VCaP (cell line): Measurements from ENCODE around the gene DAPK2.
"Not testable (repeated sequence)": the region's sequence is repeated elsewhere in the genome, so short reads cannot be mapped to it uniquely, and the experiment has no call there.

ENCODE experiments used
- H3K27ac ChIP-seq: fragments of 450-650 bp; 2 replicates; pipeline ENCODE4 v1.5.1; 2017
- CTCF ChIP-seq: fragments of 450-650 bp; conservative IDR thresholded peaks from 2 replicates; pipeline ENCODE4 v1.5.1; 2017; ENCODE audit warnings: mild to moderate bottlenecking, moderate library complexity

Gene DAPK2

GRCh38 chr15:63971427-63971805 is 74.9 kb downstream of the DAPK2 start:
- no peak overlapping the region for H3K27ac ChIP-seq
- TF ChIP-seq CTCF = no peak

- TF ChIP-seq CTCF = no peak
- H3K27ac ChIP-seq = peak overlapping the region; percentile 48
These were observed 75.5 kb downstream of the DAPK2 start for GRCh38 chr15:63970621-63971426.

- peak overlapping the region; percentile 48 for H3K27ac ChIP-seq
- TF ChIP-seq CTCF = no peak
These were observed 76.4 kb downstream of the DAPK2 start for GRCh38 chr15:63969652-63970421.

- TF ChIP-seq CTCF = no peak
- no peak overlapping the region for H3K27ac ChIP-seq
These were observed 77.6 kb downstream of the DAPK2 start for GRCh38 chr15:63968700-63969099.

- no peak overlapping the region for H3K27ac ChIP-seq
- no peak for TF ChIP-seq CTCF
These were observed 78.2 kb downstream of the DAPK2 start for GRCh38 chr15:63968122-63968524.

GRCh38 chr15:63967616-63968015 is 78.7 kb downstream of the DAPK2 start:
- no peak overlapping the region for H3K27ac ChIP-seq
- TF ChIP-seq CTCF = no peak

- H3K27ac ChIP-seq = not testable (repeated sequence)
These were observed 83.2 kb downstream of the DAPK2 start for GRCh38 chr15:63962947-63963721.
